HG03521 (cell line): ENCODE results near the gene BTBD9.

Experiments used
- ATAC-seq: cut with Tn5 transposase; IDR thresholded peaks from one replicate; pipeline ENCODE4 v1.9.1; 2021; ENCODE audit warnings: mild to moderate bottlenecking, moderate library complexity; ENCODE audit not compliant: unreplicated experiment

The BTBD9 gene

GRCh38 chr6:38264605-38265004 lies 375.1 kb downstream of the BTBD9 start:
- ATAC-seq, result no peak

- ATAC-seq, result no peak
Measured at GRCh38 chr6:38262609-38263008, 377.1 kb downstream of the BTBD9 start.

GRCh38 chr6:38262026-38262425 lies 377.7 kb downstream of the BTBD9 start:
- ATAC-seq, result no peak

- ATAC-seq, result no peak
Measured at GRCh38 chr6:38261626-38262025, 378.1 kb downstream of the BTBD9 start.

GRCh38 chr6:38259736-38260135 lies 380.0 kb downstream of the BTBD9 start:
- no peak for ATAC-seq

- no peak for ATAC-seq
Measured at GRCh38 chr6:38248500-38249234, 391.1 kb downstream of the BTBD9 start.

GRCh38 chr6:38245295-38245694 lies 394.4 kb downstream of the BTBD9 start:
- ATAC-seq, result no peak

- ATAC-seq, result no peak
Measured at GRCh38 chr6:38244869-38245268, 394.9 kb downstream of the BTBD9 start.

- ATAC-seq, result no peak
Measured at GRCh38 chr6:38241200-38241871, 398.4 kb downstream of the BTBD9 start.

- ATAC-seq, result no peak
Measured at GRCh38 chr6:38239719-38240451, 399.8 kb downstream of the BTBD9 start.

GRCh38 chr6:38236631-38237030 lies 403.1 kb downstream of the BTBD9 start:
- ATAC-seq, result no peak

- peak; percentile 74 for ATAC-seq
Measured at GRCh38 chr6:38234934-38235682, 404.6 kb downstream of the BTBD9 start.

- ATAC-seq, result no peak
Measured at GRCh38 chr6:38234141-38234540, 405.6 kb downstream of the BTBD9 start.

- no peak for ATAC-seq
Measured at GRCh38 chr6:38233161-38233791, 406.5 kb downstream of the BTBD9 start.

GRCh38 chr6:38225766-38226165 lies 414.0 kb downstream of the BTBD9 start:
- no peak for ATAC-seq

GRCh38 chr6:38221251-38221650 lies 418.5 kb downstream of the BTBD9 start:
- ATAC-seq, result no peak

- ATAC-seq, result no peak
Measured at GRCh38 chr6:38220069-38220723, 419.5 kb downstream of the BTBD9 start.

GRCh38 chr6:38218235-38218634 lies 421.5 kb downstream of the BTBD9 start:
- no peak for ATAC-seq

GRCh38 chr6:38216451-38216850 lies 423.3 kb downstream of the BTBD9 start:
- no peak for ATAC-seq

GRCh38 chr6:38215651-38216311 lies 423.9 kb downstream of the BTBD9 start:
- ATAC-seq, result no peak
